Activated CD8-positive, alpha-beta memory T cell treated with anti-CD3 and anti-CD28 coated beads for 36 hours (primary cell): ENCODE measurements around the gene TIMM23. TPM values are rescaled to one million over a fixed set of nuclear protein-coding genes. Genes with fewer than 3 reads are reported as not detected.
"Not testable (repeated sequence)": the region's sequence is repeated elsewhere in the genome, so short reads cannot be mapped to it uniquely, and the experiment has no call there.

Source experiments
- CTCF ChIA-PET: fragments of 350-600 bp; sonication (Branson Sonifier 250); formaldehyde crosslinking; loops from one replicate; lab custom pipeline; 2021; ENCODE audit warnings: antibody characterized with exemption; lab: Charles Lee
- POLR2A ChIA-PET: fragments of 350-600 bp; sonication (Branson Sonifier 250); formaldehyde crosslinking; loops from one replicate; lab custom pipeline; 2021; ENCODE audit warnings: antibody characterized with exemption; lab: Charles Lee
- total RNA-seq, 2 experiments: library from RNA; stranded (reverse); gene quantifications; one replicate each; pipeline ENCODE4 v1.2.3, GENCODE V29; 2021

The TIMM23 gene
- total RNA-seq, 2 experiments from 2014 or later: 103 to 108 TPM

DNA sequence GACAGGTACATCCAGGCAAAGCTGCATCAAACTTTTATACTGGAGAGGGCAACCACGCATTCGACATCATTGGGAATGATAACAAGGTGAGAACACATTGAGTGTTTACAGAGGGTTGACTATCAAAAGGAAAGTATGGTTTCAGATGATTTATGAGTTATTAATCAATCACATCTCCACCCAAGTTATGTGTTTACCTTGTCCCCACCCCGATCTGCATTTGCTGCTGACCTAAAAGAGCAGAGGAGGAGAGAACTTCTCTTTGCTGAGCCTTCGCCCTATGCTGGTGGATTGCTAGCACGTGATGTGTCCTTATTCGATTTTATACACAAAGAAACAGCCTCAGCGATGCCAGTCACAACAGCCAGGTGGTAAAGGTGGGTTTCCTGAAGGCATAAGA, 74.0 kb downstream of the TIMM23 start, which contains the start of gene MSMB:
Gene MSMB (minus strand): TSS at position 9 of the 400 bp plus-strand sequence. CDS start 32 bp downstream, outside the sequence.
- ChIA-PET POLR2A (no interaction called here), CTCF (no interaction called here)

DNA sequence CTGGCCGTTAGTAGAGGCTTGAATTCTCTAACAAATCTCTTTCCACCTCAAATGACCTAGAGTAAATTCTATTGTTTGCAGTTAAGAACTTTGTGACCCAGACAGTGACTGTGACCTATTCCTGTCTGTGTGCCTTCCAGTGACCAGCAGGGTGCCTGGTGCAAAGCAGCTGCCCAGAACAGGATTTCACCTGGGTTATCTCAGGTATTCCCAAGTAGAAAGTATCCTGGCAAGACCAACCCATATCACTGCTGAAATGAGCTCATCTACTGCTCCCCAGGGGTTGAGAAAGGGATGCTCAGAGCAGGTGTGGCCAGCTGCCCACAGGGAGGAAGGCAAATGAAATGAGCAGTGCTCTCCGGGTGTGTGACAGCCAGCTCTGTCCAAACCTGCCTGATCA, 75.9 kb downstream of the TIMM23 start:
- CTCF ChIA-PET: no interaction called here
- POLR2A ChIA-PET: no interaction called here

DNA sequence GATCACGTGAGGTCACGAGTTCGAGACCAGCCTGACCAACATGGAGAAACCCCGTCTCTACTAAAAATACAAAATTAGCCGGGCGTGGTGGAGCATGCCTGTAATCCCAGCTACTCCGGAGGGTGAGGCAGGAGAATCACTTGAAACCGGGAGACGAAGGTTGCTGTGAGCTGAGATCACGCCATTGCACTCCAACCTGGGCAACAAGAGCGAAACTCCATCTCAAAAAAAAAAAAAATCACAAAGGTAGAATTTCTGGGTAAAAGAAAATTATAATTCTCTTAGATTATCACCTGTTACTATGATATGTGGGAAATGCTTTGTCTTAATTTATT, 77.2 kb downstream of the TIMM23 start:
- CTCF ChIA-PET: interaction anchor here (0.7 kb wide), 1 partner anchor 9 kb away, joined by 3 read pairs; no protein-coding TSS in a partner anchor
- POLR2A ChIA-PET: not testable (repeated sequence)

DNA sequence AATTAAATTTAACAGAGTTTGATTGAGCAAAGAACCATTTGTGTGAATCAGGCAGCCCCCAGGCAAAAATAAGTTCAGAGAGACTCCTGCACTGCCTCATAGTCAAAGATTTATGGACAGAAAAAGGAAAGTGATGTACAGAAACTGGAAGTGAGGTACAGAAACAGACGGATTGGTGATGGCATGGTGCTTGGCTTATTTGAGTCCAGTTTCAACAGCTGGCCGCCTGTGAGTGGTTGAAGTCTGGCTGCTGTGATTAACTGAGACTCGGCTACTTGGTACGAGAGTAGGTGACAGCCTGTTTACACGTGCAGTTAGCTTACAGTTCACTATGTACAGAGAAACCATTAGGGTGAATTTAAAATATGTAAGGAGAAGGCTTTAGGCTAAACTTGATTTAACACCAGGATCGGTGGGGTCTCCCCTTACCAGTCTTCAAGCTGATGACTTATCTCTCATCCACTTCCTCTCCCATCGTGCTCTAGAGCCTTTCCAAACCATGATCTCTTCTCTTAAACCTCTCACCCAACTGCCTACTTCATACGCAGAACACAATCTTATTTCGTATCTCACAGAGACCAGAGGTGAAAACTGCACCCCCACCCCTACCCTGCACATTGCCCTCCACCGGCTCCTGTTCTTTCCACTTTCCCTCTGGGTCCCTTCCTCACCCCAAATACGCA, 78.8 kb downstream of the TIMM23 start:
- ChIA-PET POLR2A (no interaction called here), CTCF (no interaction called here)

DNA sequence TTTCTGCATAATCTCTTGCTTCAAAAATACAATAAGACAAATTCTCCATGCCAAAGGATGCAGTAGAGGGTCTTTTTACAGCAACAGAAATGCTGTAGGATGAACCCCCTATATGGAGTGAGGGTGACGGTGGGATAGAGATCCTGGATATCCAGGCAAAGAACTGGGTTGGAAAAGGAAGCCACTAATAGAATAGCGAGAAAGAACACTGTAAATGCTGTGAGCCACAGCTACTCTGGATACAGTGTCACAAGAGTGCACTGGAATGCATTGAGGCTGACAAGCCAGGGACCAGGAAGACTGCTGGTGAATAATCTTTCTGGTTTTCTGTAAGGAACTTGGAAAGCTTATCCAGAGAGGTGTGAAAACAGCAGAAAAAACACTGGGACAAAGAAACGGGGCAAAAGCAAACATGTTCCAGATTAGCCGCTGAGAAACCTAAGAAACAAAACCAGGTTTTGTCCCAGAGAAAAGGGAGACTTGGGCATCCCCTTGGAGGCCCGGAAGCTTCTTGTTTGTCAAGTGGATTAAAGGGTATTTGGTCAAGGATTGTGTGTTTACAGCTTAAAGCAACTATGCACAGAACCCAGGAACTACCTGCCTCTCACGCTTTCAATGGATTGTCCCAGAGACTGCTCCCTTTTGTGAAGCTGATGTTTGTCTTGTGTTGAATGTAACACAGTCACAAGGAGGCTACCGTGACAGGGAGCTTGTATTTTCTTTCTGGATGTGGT, 79.9 kb downstream of the TIMM23 start:
- CTCF ChIA-PET: no interaction called here
- POLR2A ChIA-PET: no interaction called here

DNA sequence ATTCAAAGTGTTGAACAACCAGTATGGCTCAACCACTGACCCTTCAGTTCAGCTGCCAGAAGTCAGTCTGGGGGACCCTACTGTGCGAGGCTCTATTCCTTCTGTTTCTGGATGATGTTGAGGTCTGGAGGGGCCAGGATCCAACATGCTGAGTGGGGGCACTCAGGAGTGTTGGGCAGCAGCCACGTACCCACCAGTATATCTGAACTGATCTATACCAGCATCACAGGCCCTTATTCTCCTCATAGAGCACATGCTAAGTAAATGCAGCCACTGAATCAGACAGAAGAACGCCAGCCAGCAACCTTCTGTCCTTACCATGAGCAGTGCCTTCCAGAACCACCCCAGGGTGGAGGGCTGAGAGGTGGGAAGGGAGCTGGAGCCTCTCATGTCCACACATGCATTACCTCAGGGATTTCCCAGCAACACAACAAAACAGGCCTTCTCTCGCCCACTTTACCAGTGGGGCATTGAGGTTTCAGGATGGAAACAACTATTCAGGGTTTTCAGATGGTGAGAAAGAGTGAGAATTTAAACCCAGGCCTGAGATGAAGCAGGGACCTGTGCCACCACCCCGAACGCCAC, 80.6 kb downstream of the TIMM23 start:
- POLR2A ChIA-PET: no interaction called here

More for the DNA sequence above, 80.6 kb downstream of the TIMM23 start:
- CTCF ChIA-PET: interaction anchor here (1.3 kb wide), 1 partner anchor 43 kb away, joined by 3 read pairs; no protein-coding TSS in a partner anchor

Other genes starting within 250 kb of the TIMM23 start
- gene WASHC2C, start 245.2 kb upstream of the TIMM23 start, total RNA-seq: 10 to 100 TPM; 21.9 to 23.4 TPM
- 10 to 100 TPM; 13.5 to 14.9 TPM for gene AGAP4, start 125.0 kb upstream of the TIMM23 start, total RNA-seq
- gene NCOA4, start 58.1 kb downstream of the TIMM23 start, total RNA-seq: 10 to 100 TPM; 94.1 to 96.2 TPM
- gene MSMB, start 73.8 kb downstream of the TIMM23 start, total RNA-seq: not detected